ENCODE data around the gene SLC24A3. TPM values are rescaled to one million over a fixed set of nuclear protein-coding genes. Genes with fewer than 3 reads are reported as not detected.

Gene SLC24A3
- total and polyA plus RNA-seq, 11 donors = 0.26 to 3.9 (median 0.77) TPM

DNA sequence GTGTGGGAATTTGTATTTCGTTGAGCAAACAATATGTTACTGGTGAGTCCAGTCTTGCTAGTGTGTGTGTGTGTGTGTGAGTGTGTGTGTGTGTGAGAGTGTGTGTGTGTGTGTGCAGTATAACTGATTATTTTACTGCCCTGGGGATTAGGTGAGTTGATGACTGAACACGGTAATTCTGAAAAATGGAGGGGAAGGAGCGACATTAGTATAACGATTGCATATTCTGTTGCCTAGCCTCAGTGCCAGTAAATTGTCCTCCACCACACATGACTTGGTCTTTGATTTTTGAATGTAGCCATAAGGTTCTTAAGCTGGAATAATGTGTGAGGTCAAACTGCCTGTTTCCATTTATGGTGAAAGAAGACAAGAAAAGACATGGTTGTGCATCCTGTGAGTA, 121.1 kb downstream of the SLC24A3 start:
- no peak for TF ChIP-seq POLR2A (IDR thresholded peaks at IDR 0.05)
- TF ChIP-seq, protein P1, sequence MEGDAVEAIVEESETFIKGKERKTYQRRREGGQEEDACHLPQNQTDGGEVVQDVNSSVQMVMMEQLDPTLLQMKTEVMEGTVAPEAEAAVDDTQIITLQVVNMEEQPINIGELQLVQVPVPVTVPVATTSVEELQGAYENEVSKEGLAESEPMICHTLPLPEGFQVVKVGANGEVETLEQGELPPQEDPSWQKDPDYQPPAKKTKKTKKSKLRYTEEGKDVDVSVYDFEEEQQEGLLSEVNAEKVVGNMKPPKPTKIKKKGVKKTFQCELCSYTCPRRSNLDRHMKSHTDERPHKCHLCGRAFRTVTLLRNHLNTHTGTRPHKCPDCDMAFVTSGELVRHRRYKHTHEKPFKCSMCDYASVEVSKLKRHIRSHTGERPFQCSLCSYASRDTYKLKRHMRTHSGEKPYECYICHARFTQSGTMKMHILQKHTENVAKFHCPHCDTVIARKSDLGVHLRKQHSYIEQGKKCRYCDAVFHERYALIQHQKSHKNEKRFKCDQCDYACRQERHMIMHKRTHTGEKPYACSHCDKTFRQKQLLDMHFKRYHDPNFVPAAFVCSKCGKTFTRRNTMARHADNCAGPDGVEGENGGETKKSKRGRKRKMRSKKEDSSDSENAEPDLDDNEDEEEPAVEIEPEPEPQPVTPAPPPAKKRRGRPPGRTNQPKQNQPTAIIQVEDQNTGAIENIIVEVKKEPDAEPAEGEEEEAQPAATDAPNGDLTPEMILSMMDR (IDR thresholded peaks at IDR 0.05) = no peak
- no peak for DNase-seq
- intact Hi-C loops (cut with DNase I) = no loop called here
- no peak overlapping the region for H3K4me3 ChIP-seq
- H3K9me3 ChIP-seq = no peaks in the 10 kb centered on the region
- 71 to 84% (median 77%) methylated on average over 4 of the region's 4 CpGs for WGBS, 4 donors
- peaks cover 0 to 3% (median 0%) of the 10 kb centered on the region in 9 donors for H3K27me3 ChIP-seq
- ATAC-seq = no peak
- H3K36me3 ChIP-seq = no peaks in the 10 kb centered on the region
- no peak overlapping the region for H3K27ac ChIP-seq
- no peaks in the 10 kb centered on the region for H3K4me1 ChIP-seq

DNA sequence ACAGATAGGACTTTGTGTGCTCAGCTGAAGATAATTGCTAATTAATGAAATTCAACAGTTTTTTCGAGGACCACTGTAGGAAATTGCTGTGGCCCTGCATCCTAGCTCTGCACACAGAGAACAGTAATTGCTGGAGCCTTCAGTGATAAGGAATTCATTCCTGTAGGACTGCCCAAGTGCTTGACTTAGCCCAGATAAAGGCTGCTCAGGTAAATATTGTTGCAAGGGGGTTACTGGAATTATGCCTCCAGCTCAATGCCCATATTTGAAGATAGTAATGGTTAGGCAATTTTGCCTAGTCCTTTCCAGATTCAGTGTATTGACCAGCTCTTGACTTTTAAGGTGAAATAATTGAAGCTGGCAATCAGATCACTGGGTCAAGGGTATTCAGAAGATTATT, 122.9 kb downstream of the SLC24A3 start:
- Histone ChIP-seq H3K9me3 (no peaks in the 10 kb centered on the region), H3K27ac (no peak overlapping the region), H3K4me3 (no peak overlapping the region), H3K4me1 (no peaks in the 10 kb centered on the region), H3K36me3 (no peaks in the 10 kb centered on the region), H3K27me3 (peaks cover 0 to 3% (median 0%) of the 10 kb centered on the region in 9 donors)
- ATAC-seq (no peak), DNase-seq (no peak)
- 40 to 76% (median 66%) methylated on average over 1 of the region's 1 CpG for WGBS, 4 donors
- no peak for TF ChIP-seq POLR2A (IDR thresholded peaks at IDR 0.05)
- TF ChIP-seq, protein P1 (IDR thresholded peaks at IDR 0.05) = no peak
- intact Hi-C loops (cut with DNase I) = no loop called here

DNA sequence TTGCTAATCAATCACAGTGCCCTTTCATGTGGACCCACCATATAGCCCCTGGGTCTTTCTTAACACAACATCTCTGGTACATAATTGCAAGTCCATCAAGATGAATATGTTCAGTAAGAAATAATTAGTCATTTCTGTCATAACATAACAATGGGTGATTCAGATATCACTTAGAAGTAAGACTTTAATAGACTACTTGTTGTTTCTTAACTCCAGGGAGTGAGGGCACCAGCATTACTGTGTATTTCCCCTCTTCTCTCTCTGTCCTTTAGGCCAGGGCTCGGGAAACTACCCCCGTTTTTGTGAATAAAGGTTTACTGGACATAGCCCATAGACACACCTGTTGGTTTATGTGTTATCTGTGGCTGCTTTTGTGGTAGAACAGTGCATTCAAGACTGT, 123.5 kb downstream of the SLC24A3 start:
- 74 to 86% (median 78%) methylated on average over 2 of the region's 2 CpGs for WGBS, 4 donors
- Histone ChIP-seq H3K36me3 (no peaks in the 10 kb centered on the region), H3K9me3 (no peaks in the 10 kb centered on the region), H3K4me3 (no peak overlapping the region), H3K4me1 (peaks cover 0 to under 1% (median 0%) of the 10 kb centered on the region in 12 donors), H3K27me3 (peaks cover 0 to 3% (median 0%) of the 10 kb centered on the region in 9 donors), H3K27ac (no peak overlapping the region)
- ATAC-seq (no peak), DNase-seq (no peak)
- intact Hi-C loops (cut with DNase I) = no loop called here
- TF ChIP-seq, protein P1 (IDR thresholded peaks at IDR 0.05) = no peak
- no peak for TF ChIP-seq POLR2A (IDR thresholded peaks at IDR 0.05)

DNA sequence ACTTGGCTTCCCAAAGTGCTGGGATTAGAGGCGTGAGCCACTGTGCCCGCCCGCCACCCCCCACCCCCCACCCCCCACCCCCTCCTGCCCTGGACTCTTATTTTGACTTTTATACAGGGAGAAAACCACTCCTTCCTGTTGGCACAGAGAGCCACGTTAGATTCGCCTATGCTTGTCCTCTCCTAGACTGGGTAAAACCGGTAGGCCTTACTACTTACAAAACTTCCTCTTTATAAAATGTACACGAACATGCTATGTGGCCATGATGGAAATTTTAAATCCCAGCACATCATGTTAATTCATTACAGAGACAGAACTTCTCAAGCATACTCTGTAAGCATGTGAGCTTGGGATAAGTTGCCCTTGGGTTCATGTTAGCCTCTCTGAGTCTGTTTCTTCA, 124.2 kb downstream of the SLC24A3 start:
- intact Hi-C loops (cut with DNase I) = no loop called here
- no peak overlapping the region for H3K27ac ChIP-seq
- no peak overlapping the region for H3K4me3 ChIP-seq
- ATAC-seq (no peak), DNase-seq (no peak)
- WGBS, 4 donors = 68 to 78% (median 74%) methylated on average over 7 of the region's 7 CpGs
- no peaks in the 10 kb centered on the region for H3K9me3 ChIP-seq
- no peaks in the 10 kb centered on the region for H3K36me3 ChIP-seq
- H3K27me3 ChIP-seq = peaks cover 0 to 3% (median 0%) of the 10 kb centered on the region in 9 donors
- TF ChIP-seq POLR2A (IDR thresholded peaks at IDR 0.05) = no peak
- TF ChIP-seq, protein P1 (IDR thresholded peaks at IDR 0.05) = no peak
- peaks cover 0 to 7% (median 0%) of the 10 kb centered on the region in 12 donors for H3K4me1 ChIP-seq

Measured in heart left ventricle (tissue), 16 donors.